ENCODE data around the gene TRIP13. TPM values are rescaled to one million over a fixed set of nuclear protein-coding genes. Genes with fewer than 3 reads are reported as not detected.
A peak's percentile ranks its signal among the peaks of the same experiment; 100 is the strongest.

Gene TRIP13
- total RNA-seq, 6 experiments from 2014 or later, result 16.5 to 40.4 (median 35.8) TPM

- DNase-seq, result no peak
- H3K27me3 Mint-ChIP-seq (ENCODE audit: insufficient read depth), result no peaks in the 10 kb centered on the region
- no peak overlapping the region for H3K4me3 Mint-ChIP-seq
- TF ChIP-seq, protein P1, sequence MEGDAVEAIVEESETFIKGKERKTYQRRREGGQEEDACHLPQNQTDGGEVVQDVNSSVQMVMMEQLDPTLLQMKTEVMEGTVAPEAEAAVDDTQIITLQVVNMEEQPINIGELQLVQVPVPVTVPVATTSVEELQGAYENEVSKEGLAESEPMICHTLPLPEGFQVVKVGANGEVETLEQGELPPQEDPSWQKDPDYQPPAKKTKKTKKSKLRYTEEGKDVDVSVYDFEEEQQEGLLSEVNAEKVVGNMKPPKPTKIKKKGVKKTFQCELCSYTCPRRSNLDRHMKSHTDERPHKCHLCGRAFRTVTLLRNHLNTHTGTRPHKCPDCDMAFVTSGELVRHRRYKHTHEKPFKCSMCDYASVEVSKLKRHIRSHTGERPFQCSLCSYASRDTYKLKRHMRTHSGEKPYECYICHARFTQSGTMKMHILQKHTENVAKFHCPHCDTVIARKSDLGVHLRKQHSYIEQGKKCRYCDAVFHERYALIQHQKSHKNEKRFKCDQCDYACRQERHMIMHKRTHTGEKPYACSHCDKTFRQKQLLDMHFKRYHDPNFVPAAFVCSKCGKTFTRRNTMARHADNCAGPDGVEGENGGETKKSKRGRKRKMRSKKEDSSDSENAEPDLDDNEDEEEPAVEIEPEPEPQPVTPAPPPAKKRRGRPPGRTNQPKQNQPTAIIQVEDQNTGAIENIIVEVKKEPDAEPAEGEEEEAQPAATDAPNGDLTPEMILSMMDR (IDR thresholded peaks at IDR 0.05), result no peak
- no peaks in the 10 kb centered on the region for H3K9me3 Mint-ChIP-seq
- H3K36me3 Mint-ChIP-seq (ENCODE audit: low read depth), result no peaks in the 10 kb centered on the region
- H3K4me1 Mint-ChIP-seq (ENCODE audit: low read depth), result peaks cover 8% of the 10 kb centered on the region; the same call in 1 of the 2 replicates
- H3K27ac Mint-ChIP-seq, result no peak overlapping the region
These were observed 32.1 kb upstream of the TRIP13 start for GRCh38 chr5:860506-861150.

- Mint-ChIP-seq H3K36me3 (ENCODE audit: low read depth) (0 out of 2 replicates have a peak, but pooled peaks cover 4% of the 10 kb centered on the region), H3K4me1 (ENCODE audit: low read depth) (peaks cover 8% of the 10 kb centered on the region; the same call in 1 of the 2 replicates), H3K4me3 (no peak overlapping the region), H3K9me3 (no peaks in the 10 kb centered on the region), H3K27me3 (ENCODE audit: insufficient read depth) (no peaks in the 10 kb centered on the region), H3K27ac (no peak overlapping the region)
- no peak for DNase-seq
- TF ChIP-seq, protein P1 (IDR thresholded peaks at IDR 0.05), result no peak
These were observed 31.0 kb upstream of the TRIP13 start for GRCh38 chr5:861442-862366.

- peaks cover 11% of the 10 kb centered on the region for H3K36me3 Mint-ChIP-seq (ENCODE audit: low read depth)
- H3K4me3 Mint-ChIP-seq, result no peak overlapping the region
These were observed 30.1 kb upstream of the TRIP13 start for GRCh38 chr5:862367-863243.

GRCh38 chr5:863244-863805, 29.4 kb upstream of the TRIP13 start:
- H3K4me3 Mint-ChIP-seq, result no peak overlapping the region
- peaks cover 18% of the 10 kb centered on the region for H3K36me3 Mint-ChIP-seq (ENCODE audit: low read depth)
- TF ChIP-seq, protein P1 (IDR thresholded peaks at IDR 0.05), result no peak
- no peak overlapping the region; the same call in 1 of the 2 replicates for H3K27ac Mint-ChIP-seq
- no peak for DNase-seq
- H3K4me1 Mint-ChIP-seq (ENCODE audit: low read depth), result peaks cover 8% of the 10 kb centered on the region; the same call in 1 of the 2 replicates
- no peaks in the 10 kb centered on the region for H3K9me3 Mint-ChIP-seq
- H3K27me3 Mint-ChIP-seq (ENCODE audit: insufficient read depth), result no peaks in the 10 kb centered on the region

More at GRCh38 chr5:862367-863243, 30.1 kb upstream of the TRIP13 start:
- H3K27me3 Mint-ChIP-seq (ENCODE audit: insufficient read depth), result no peaks in the 10 kb centered on the region
- TF ChIP-seq, protein P1 (IDR thresholded peaks at IDR 0.05), result no peak
- DNase-seq, result peak; percentile 46
- H3K4me1 Mint-ChIP-seq (ENCODE audit: low read depth), result peaks cover 8% of the 10 kb centered on the region; the same call in 1 of the 2 replicates
- H3K27ac Mint-ChIP-seq, result no peak overlapping the region
- H3K9me3 Mint-ChIP-seq, result no peaks in the 10 kb centered on the region
